Activated naive CD4-positive, alpha-beta T cell treated with anti-CD3 and anti-CD28 coated beads for 36 hours (primary cell): Measurements from ENCODE around the gene EIF2S2. TPM values are rescaled to one million over a fixed set of nuclear protein-coding genes. Genes with fewer than 3 reads are reported as not detected.

Experiments used
- CTCF ChIA-PET: fragments of 350-600 bp; sonication (Branson Sonifier 250); formaldehyde crosslinking; loops from one replicate; lab custom pipeline; 2021; ENCODE audit warnings: antibody characterized with exemption; lab: Charles Lee
- DNase-seq: peaks from one replicate; pipeline ENCODE4 v3.0.0-alpha.2; 2020
- H3K27ac Mint-ChIP-seq: one replicate; pipeline ENCODE4 v1.8.0; 2021; ENCODE audit warnings: mild to moderate bottlenecking, mixed read lengths
- H3K27me3 Mint-ChIP-seq: one replicate; pipeline ENCODE4 v1.8.0; 2021; ENCODE audit warnings: low read depth, mixed read lengths
- H3K36me3 Mint-ChIP-seq: one replicate; pipeline ENCODE4 v1.8.0; 2021; ENCODE audit warnings: low read depth, mixed read lengths
- H3K4me1 Mint-ChIP-seq: one replicate; pipeline ENCODE4 v1.8.0; 2021; ENCODE audit warnings: low read depth, mixed read lengths
- H3K4me3 Mint-ChIP-seq: one replicate; pipeline ENCODE4 v1.8.0; 2021; ENCODE audit warnings: mild to moderate bottlenecking, moderate library complexity, mixed read lengths
- H3K9me3 Mint-ChIP-seq: one replicate; pipeline ENCODE4 v1.8.0; 2021; ENCODE audit warnings: mixed read lengths
- intact Hi-C: fragments of 100-400 bp; cut with micrococcal nuclease; formaldehyde crosslinking; loops from one replicate; pipeline ENCODE4 v1.15.1; 2023
- total RNA-seq, 2 experiments: library from RNA; stranded (reverse); gene quantifications; one replicate each; pipeline ENCODE4 v1.2.3, GENCODE V29; 2021

Gene EIF2S2
- total RNA-seq, 2 experiments from 2014 or later: 202 to 207 TPM

DNA sequence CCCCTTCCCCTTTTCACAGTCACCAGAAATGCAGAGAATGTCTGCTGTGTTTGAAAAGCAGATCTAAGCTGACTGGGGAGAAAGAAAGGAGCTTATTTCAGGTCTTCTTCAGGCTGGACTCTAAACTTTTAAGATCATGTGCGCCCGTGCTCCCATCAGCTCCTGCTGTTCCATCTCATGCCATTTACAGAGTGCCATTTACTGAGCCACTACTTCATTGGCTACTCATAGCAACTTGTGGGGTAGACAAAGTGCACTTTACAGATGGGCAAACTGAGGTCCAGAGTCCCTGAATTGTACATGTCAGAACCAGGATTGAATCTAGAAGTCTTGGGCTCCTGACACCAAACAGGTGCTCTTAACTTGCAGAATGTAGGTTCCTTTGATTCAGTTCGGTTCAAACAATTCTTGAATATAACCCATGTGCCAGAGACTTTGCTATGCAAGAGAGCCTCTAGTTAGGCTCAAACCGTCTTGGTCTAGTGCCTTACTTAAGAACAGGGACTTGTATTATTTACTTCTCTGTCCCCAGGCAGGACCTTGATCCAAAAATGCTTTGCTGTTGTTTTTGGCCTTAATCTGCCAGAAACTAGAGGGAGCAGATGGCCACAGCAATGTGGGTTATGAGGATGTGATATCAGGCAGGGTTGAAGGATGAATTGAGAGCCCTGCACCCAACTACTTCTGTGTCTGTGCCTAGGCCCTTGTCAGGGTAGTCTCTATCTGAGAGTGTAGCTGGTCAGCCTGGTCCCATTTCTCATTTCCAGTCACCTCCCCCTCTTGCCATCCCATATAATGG lies 61.9 kb downstream of the EIF2S2 start:
- H3K27ac Mint-ChIP-seq: no peak overlapping the region
- no peaks in the 10 kb centered on the region for H3K36me3 Mint-ChIP-seq
- H3K27me3 Mint-ChIP-seq: no peaks in the 10 kb centered on the region
- intact Hi-C loops: no loop called here
- CTCF ChIA-PET: interaction anchor here (0.6 to 1.7 kb wide), 3 partner anchors 10 to 117 kb away, joined by 3 to 7 read pairs (median 3); no protein-coding TSS in a partner anchor
- no peak for DNase-seq
- no peaks in the 10 kb centered on the region for H3K9me3 Mint-ChIP-seq
- H3K4me3 Mint-ChIP-seq: no peak overlapping the region
- H3K4me1 Mint-ChIP-seq: peaks cover 63% of the 10 kb centered on the region

DNA sequence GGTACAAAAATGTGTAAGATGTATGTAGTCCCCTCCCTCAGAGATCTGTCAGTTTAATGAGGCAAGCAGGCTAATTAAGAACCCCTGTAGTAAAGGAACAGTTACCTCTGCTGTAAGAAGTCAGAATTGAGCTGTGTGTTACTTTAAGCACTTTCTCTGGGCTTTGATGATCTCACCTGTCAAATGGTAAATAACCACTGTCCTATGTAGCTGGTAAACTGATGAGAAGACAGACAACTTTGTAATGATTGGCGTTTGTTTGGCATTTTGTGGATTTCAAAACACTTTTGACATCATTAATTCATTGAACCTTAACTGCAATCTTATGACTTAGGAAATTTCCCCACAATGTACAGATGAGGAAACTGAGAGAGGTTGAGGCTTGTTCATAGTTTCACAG lies 62.7 kb downstream of the EIF2S2 start:
- Mint-ChIP-seq H3K9me3 (no peaks in the 10 kb centered on the region), H3K27me3 (no peaks in the 10 kb centered on the region), H3K36me3 (no peaks in the 10 kb centered on the region), H3K27ac (no peak overlapping the region), H3K4me1 (peaks cover 58% of the 10 kb centered on the region), H3K4me3 (no peak overlapping the region)
- CTCF ChIA-PET: interaction anchor here (0.7 to 1.7 kb wide), 2 partner anchors 11 to 18 kb away, joined by 3 to 7 read pairs; no protein-coding TSS in a partner anchor
- intact Hi-C loops: no loop called here
- no peak for DNase-seq

DNA sequence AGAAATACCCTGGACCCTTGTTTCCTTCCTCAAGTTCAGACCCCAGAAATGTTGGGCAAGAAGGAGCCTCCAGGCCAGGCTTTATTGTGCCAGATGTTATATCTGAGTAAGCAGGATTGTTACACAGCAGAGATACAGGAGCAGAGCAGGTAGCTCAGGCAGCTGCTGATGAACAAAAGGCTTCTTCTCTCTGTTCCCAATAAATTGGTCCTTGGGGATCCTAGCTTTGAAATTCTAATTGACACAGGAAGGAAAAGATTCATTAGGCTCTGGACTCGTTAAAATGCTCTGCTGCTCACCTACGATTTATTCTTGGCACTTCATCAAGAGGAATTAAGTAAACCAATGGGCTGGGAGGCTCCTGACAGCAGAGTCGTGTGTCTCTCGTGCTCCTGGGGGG lies 64.1 kb downstream of the EIF2S2 start:
- H3K36me3 Mint-ChIP-seq: no peaks in the 10 kb centered on the region
- no peaks in the 10 kb centered on the region for H3K27me3 Mint-ChIP-seq
- peaks cover 56% of the 10 kb centered on the region for H3K4me1 Mint-ChIP-seq
- intact Hi-C loops: no loop called here
- no peaks in the 10 kb centered on the region for H3K9me3 Mint-ChIP-seq
- no peak overlapping the region for H3K27ac Mint-ChIP-seq
- H3K4me3 Mint-ChIP-seq: no peak overlapping the region
- DNase-seq: no peak
- CTCF ChIA-PET: interaction anchor here (1.7 kb wide), 1 partner anchor 15 kb away, joined by 3 read pairs; no protein-coding TSS in a partner anchor

DNA sequence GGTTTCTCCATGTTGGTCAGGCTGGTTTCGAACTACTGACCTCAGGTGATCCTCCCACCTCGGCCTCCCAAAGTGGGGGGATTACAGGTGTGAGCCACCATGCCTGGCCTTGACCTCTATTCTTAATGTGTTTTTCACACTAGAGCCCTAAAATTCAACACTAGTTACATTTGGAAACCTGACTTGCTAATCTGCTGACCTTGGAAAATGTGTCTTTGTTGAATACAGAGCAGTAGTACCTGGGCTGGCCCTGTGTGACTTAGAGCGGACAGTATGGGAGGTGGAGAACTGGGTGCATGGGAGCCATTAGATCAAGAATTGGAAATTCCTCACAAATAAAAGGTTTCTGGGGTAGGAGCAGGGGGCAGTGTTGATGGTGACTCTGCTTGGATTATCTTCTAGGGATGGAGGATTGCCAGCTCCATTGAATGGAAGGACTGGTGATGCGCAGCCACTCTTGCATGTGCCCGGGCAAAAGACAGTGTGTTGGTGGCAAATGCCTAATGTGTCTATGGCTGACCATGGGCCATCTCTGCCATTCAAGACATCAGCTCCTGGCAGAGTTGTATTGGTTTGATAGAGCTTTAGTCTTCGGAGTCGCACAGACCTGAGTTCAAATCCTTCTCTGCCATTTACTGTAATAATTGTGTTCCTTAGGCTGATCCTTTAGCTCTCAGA lies 64.9 kb downstream of the EIF2S2 start:
- H3K4me3 Mint-ChIP-seq: no peak overlapping the region
- CTCF ChIA-PET: interaction anchor here (0.5 to 1.7 kb wide), 2 partner anchors 16 to 145 kb away, joined by 3 read pairs; no protein-coding TSS in a partner anchor
- no peak for DNase-seq
- intact Hi-C loops: no loop called here
- H3K4me1 Mint-ChIP-seq: peaks cover 56% of the 10 kb centered on the region
- H3K27ac Mint-ChIP-seq: no peak overlapping the region
- H3K27me3 Mint-ChIP-seq: no peaks in the 10 kb centered on the region
- H3K36me3 Mint-ChIP-seq: no peaks in the 10 kb centered on the region
- no peaks in the 10 kb centered on the region for H3K9me3 Mint-ChIP-seq

DNA sequence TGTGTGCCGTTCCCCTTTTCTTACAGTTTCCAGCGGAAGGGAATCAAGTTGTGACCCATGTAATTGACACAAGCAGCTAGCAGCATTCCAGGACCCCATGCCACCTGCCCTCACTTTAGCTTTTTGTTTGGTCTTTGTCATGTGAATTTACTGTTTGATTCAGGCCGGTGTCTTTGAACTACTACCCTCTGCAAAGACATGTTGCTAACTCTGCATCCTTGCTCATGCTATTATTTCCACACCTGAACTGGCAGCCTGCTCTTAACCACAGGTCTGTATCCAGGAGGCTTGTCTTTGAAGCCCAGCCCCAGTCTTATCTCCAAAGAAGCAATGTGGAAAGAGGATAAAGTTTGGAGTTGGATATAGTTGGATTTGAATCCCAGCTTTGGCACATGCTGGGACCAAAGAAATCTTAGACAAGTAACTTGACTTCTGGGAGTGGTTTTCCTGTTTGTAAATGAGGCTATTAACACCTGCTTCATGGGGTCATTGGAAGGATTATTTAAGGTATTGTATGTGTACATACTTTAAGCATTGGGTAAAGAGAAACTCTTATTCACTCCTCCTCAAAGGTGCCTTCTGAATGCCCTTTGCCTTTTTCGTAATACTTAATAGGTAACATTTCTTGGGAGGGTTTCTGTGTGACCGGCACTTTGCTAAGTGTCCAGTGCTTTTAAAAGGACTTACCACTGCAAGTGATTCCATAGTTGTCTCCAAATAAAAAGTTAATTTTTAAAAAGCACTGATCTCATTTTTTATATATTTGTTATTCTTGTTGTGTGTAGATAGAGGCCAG lies 65.9 kb downstream of the EIF2S2 start:
- CTCF ChIA-PET: interaction anchor here (1.7 kb wide), 1 partner anchor 17 kb away, joined by 3 read pairs; no protein-coding TSS in a partner anchor
- peaks cover 57% of the 10 kb centered on the region for H3K4me1 Mint-ChIP-seq
- no peak overlapping the region for H3K4me3 Mint-ChIP-seq
- no peaks in the 10 kb centered on the region for H3K27me3 Mint-ChIP-seq
- H3K9me3 Mint-ChIP-seq: no peaks in the 10 kb centered on the region
- no peak for DNase-seq
- intact Hi-C loops: no loop called here
- no peaks in the 10 kb centered on the region for H3K36me3 Mint-ChIP-seq
- no peak overlapping the region for H3K27ac Mint-ChIP-seq

DNA sequence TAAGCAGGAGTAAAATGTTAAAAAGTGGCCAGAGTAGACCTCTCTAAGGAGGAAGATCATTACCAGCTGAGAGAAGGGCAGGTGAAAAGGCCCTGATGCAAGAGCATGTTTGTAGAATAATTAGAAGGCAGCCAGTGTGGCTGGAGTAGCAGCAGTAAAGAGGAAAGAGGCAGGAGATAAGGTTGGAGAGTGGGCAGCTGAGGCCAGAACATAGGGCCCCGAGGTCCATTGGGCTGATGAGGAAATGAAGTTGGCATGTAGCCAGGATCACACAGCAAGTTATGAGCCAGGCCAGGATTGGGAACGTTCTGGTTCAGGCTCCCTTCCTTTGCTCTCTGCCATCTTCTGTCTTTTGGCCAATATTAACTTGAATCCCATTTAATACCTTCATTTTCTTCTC lies 66.7 kb downstream of the EIF2S2 start:
- Mint-ChIP-seq H3K36me3 (no peaks in the 10 kb centered on the region), H3K27me3 (no peaks in the 10 kb centered on the region), H3K9me3 (no peaks in the 10 kb centered on the region), H3K4me3 (no peak overlapping the region), H3K27ac (no peak overlapping the region), H3K4me1 (peaks cover 59% of the 10 kb centered on the region)
- no peak for DNase-seq
- intact Hi-C loops: no loop called here
- CTCF ChIA-PET: interaction anchor here (1.2 kb wide), 1 partner anchor 129 kb away, joined by 3 read pairs; no protein-coding TSS in a partner anchor

GRCh38 chr20:34043025-34043424 lies 69.0 kb downstream of the EIF2S2 start:
- CTCF ChIA-PET: interaction anchor here (0.5 to 1.4 kb wide), 2 partner anchors 10 to 205 kb away, joined by 3 to 4 read pairs; no protein-coding TSS in a partner anchor
- Mint-ChIP-seq H3K4me1 (peaks cover 56% of the 10 kb centered on the region), H3K27ac (no peak overlapping the region), H3K9me3 (no peaks in the 10 kb centered on the region), H3K27me3 (no peaks in the 10 kb centered on the region), H3K4me3 (no peak overlapping the region), H3K36me3 (no peaks in the 10 kb centered on the region)
- intact Hi-C loops: no loop called here
- DNase-seq: no peak

GRCh38 chr20:34042262-34042661 lies 69.8 kb downstream of the EIF2S2 start:
- H3K36me3 Mint-ChIP-seq: peaks cover 2% of the 10 kb centered on the region
- peak; percentile 29 for DNase-seq
- H3K27me3 Mint-ChIP-seq: no peaks in the 10 kb centered on the region
- H3K4me3 Mint-ChIP-seq: no peak overlapping the region
- intact Hi-C loops: no loop called here
- CTCF ChIA-PET: interaction anchor here (0.5 to 1.4 kb wide), 2 partner anchors 11 to 206 kb away, joined by 3 to 4 read pairs; no protein-coding TSS in a partner anchor
- H3K27ac Mint-ChIP-seq: no peak overlapping the region
- H3K9me3 Mint-ChIP-seq: no peaks in the 10 kb centered on the region
- peaks cover 63% of the 10 kb centered on the region for H3K4me1 Mint-ChIP-seq

GRCh38 chr20:34041226-34041625 lies 70.8 kb downstream of the EIF2S2 start:
- DNase-seq: no peak
- no peak overlapping the region for H3K4me3 Mint-ChIP-seq
- H3K4me1 Mint-ChIP-seq: peaks cover 70% of the 10 kb centered on the region
- CTCF ChIA-PET: no interaction called here
- no peaks in the 10 kb centered on the region for H3K9me3 Mint-ChIP-seq
- intact Hi-C loops: no loop called here
- peaks cover 3% of the 10 kb centered on the region for H3K36me3 Mint-ChIP-seq
- no peaks in the 10 kb centered on the region for H3K27me3 Mint-ChIP-seq
- H3K27ac Mint-ChIP-seq: no peak overlapping the region

DNA sequence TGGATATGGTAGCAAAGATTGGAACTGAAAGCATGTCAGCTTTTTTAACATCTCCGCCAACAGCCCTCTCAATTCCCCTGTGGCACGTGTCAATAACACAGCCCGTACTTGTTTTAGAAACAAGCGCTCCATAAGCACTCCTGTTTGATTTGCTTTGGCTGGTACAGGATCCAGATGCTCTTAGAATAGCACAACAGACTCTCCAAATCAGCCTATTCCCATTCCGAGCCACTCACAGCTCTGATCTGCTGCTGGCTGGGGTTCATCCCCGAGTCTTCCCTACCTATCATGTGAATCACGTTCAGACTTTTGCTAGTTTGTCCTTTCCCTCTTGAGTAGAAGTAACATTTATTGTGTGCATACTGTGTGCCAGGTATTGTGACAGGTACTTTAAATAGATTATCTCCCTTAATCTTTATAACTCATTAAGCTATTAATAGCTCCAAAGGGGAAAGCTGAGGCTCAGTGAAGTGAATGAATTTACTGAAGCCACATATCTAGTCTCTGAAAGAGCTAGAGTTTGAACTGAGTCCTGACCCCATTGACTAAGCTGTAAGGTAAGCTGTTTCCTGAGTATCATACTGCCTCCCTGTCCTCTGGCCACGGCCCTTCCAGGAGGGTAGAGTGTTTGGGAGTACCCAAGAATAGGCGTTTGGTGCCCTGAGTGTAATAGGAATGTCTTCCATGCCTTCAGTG lies 71.6 kb downstream of the EIF2S2 start:
- H3K4me1 Mint-ChIP-seq: peaks cover 76% of the 10 kb centered on the region
- H3K27me3 Mint-ChIP-seq: no peaks in the 10 kb centered on the region
- no peak overlapping the region for H3K4me3 Mint-ChIP-seq
- H3K9me3 Mint-ChIP-seq: no peaks in the 10 kb centered on the region
- no peak for DNase-seq
- CTCF ChIA-PET: no interaction called here
- intact Hi-C loops: no loop called here
- H3K36me3 Mint-ChIP-seq: peaks cover 4% of the 10 kb centered on the region
- H3K27ac Mint-ChIP-seq: no peak overlapping the region
